UCSD-AML1 (cell line): ENCODE data around the gene FOXP1.
"Not testable (repeated sequence)": the region's sequence is repeated elsewhere in the genome, so short reads cannot be mapped to it uniquely, and the experiment has no call there.

Experiments used
- DNase-seq: peaks from one replicate; lab custom pipeline; 2025; ENCODE audit not compliant: unreplicated experiment; lab: John Stamatoyannopoulos, UW

The FOXP1 gene

DNA sequence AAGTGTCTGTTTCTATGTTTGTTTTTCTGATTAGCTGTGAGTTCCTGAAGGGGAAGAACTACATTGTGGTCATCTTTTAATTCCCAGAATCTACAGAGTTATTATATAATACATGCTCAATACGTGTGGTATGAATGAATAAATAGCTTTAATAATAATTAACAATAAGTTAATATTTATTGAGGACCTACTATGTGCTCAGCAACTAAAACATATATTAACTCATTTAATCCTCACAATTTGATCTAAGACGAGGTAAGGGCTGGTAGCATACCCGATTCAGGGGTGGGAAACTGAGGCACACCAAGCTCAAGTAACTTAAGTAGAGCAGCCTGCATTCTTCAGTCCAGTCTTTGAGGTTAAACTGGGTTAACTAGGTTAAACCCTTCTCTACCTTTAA, 553.8 kb downstream of the FOXP1 start:
- no peak for DNase-seq

DNA sequence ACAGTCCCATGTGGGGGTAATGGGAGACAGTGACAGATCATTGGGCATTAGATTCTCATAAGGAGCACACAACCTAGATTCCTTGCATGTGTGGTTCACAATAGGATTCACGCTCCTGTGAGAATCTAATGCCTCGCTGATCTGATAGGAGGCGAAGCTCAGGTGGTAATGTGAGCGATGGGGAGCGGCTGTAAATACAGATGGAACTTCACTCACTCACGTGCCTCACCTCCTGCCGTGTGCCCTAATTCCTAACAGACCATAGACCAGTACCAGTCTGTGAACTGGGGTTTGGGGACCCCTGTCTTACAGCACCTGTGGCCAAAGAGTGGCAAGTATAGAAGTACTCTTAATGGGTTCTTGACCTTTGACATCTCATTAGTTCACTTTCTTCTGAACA, 554.7 kb downstream of the FOXP1 start:
- DNase-seq, result no peak

DNA sequence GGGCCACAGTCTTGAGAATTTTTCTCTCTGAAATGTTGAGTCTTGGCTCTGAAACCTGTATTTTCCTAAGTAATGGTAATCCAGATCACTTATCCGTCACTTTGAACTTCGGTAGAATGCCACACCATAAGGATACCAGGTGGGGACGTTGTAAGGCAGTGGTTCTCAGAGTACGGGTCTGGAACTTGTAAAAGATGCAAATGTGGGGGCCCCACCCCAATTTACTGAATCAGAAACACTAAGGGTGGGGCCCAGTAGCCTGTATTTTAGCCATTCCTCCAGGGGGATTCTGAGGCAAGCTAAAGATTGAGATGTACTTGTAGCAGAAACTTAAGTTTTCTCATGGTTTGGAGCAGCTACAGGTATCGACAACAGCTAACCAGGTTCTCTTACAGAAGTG, 555.3 kb downstream of the FOXP1 start:
- no peak for DNase-seq

DNA sequence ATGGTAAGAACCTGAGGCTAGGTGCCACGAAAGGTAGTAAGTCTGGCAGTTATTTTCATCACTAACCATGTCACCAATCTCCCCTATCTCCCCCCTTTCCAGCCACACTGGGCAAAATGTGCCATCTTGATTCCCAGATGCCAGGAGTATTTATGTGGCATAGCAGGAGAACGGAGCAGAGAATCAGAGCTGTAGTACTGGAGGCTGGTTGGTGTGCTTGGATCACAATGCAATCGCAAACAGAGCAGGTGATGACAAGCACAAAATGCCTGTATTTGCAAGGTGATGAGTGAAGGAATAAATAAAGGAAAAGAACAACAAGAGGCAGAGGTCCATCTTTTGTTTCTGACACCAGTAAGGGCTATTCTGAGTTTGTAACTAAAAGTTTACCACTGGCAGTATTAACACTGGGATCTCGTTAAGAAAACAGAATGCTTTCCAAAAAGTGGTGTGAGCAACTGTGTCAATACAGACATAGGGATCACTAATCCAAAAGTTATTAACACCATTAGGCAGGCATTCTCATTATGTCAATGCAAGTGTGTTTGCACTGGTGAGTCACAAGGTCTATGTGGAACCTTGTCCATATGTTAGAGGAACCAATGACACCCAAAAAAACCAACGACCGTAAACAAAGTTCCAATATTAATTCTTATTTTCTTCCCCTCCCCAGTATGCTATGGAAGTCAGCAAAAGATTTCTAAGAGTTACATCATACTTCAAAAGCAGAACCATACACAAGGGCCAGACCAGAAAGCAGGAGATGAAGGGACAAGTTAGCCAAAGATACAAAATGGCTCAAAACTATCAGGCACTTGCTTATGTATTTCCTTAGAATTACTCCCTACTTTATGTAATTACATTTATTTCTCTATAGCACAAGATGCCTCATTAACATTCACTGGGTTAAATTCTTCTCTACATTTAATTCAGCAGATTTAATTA, 556.6 kb downstream of the FOXP1 start:
- DNase-seq, result no peak

DNA sequence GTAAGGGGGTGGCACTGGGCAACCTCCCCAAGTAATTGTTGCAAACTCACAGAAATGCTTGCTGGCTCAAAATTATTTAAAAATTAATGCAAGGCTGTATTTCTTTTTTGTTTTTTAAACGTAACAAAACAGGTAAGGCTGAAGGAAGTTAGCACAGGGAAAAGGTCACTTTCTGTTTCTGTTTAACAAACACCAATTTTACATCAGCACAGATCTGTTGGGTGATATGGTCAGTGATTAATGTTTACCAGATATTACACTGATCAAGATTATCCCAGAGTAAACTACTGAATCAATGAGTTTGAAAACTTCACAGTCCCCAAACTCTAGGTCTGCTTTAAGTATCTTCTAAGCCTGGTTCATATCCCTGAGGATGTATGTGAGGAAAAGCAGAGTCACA, 558.0 kb downstream of the FOXP1 start:
- DNase-seq, result no peak

DNA sequence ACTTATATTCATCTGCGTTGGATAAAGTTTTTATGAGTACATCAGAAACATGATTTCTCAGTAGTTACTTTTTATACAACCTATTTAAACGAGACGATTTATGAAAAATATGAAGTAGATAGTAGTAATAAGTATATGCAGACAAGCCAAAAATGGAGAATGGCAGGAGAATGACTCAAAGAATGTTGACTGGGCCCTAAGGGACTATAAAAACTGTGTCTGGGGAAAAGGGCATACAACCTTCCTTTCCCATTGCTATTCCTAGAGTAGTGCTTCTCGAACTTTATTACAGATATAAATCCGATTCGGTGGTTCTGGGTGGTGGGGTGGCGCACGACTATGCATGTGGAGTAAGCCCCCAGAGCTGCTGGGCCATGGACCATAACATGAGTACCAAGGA, 558.5 kb downstream of the FOXP1 start:
- DNase-seq, result no peak

DNA sequence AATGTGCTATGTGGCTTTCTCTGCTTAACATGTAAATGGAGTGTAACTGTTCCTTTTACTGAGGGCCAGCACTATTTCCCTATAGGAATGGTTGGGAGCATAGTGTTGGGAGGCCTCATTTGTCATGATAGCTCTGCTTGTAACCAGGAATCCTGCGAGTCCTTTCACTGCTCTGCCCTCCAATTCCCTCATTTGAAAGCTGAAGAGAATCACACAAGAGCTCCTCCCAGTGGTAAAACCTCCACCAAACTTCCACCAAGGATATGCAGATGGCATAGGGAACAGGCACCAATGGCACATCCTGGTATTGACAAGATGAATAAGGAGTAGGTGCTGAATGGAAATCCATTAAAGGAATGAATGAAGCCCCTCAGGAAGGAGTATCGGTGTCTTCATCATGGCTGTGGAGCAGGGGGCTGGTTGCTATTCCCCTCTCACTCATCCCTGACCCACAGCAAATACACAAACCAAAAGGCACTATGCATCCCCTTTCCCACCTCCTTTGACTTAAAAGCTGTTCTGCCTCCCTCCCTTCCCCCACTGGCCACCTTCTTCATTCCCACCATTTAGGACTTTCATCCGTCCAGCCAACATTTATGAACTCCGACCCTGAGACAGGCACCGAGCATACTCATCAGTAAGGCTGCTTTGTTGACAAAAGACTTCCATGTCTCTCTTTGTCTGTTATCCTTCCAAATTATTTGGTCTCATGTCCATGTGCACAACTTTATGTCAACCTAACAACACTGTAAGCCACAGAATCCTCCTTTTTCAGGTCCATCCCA, 560.8 kb downstream of the FOXP1 start:
- no peak for DNase-seq

DNA sequence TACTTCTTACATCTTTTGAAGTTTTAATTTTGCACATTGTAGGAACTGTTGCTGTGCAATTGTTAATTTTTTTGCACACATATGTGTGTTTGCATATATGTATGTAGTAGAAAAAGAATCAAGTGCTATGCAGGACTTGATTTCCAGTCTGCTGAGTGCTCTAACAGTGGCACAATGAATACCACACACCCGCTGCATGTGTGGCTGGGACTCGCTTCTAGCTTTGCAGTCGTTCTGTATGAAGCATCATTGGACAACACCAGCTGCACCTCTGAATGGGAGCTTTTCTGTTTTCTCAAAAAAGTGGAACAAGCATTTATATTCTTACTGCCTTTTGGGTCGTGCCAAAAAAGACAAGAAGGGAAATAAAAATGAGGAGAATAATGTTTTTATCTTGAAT, 564.7 kb downstream of the FOXP1 start:
- no peak for DNase-seq

DNA sequence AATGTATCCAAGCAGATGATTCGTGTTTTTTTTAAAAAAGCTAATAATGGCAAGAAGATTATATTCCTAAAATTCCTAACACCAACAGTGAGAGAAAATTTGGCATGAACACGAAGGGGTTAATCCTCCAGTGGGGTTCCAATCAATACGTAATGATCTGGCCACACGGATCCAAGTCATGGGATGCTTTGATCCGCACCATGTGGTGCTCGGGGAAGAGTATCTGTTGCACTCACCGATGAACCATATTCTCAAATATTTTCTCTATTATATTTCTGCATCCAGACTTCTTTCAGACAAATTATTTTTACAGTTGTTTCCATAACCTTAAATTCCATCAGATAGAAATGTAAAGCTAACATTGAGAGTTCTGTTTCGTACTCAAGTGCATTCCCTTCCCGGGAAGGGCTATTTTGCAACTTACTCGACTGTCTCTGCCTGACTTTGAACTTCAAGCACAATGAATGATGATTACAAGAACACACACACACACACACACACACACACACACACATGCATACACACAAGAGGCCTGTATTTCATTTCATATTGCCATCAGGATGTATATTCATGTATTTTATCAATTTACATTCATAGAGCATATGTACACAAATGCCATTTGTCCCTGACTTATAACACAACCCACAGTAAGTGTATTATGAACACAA, 567.2 kb downstream of the FOXP1 start:
- no peak for DNase-seq

DNA sequence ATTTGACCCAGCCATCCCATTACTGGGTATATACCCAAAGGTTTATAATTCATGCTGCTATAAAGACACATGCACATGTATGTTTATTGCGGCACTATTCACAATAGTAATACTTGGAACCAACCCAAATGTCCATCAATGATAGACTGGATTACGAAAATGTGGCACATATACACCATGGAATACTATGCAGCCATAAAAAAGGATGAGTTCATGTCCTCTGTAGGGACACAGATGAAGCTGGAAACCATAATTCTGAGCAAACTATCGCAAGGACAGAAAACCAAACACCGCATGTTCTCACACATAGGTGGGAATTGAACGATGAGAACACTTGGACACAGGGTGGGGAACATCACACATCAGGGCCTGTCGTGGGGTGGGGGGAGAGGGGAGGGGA, 568.9 kb downstream of the FOXP1 start:
- DNase-seq, result not testable (repeated sequence)

DNA sequence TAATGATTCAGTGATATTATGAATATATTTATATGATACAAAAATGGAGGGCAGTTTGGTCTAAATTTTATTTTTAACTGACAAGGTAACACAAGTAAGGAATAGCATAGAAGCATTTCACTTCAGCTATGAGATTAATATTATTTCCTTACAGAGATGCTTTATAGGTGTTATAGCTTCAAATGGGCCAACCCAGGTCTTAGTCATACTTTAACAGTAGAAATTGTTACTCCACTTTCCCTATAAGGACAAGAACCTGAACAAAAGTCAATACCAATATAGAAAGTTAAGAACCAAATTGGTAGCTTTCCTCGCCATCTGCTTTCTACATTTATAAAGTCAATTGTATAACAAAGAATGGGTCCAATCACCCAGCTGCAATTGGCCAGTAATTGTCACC, 570.6 kb downstream of the FOXP1 start:
- DNase-seq, result no peak

DNA sequence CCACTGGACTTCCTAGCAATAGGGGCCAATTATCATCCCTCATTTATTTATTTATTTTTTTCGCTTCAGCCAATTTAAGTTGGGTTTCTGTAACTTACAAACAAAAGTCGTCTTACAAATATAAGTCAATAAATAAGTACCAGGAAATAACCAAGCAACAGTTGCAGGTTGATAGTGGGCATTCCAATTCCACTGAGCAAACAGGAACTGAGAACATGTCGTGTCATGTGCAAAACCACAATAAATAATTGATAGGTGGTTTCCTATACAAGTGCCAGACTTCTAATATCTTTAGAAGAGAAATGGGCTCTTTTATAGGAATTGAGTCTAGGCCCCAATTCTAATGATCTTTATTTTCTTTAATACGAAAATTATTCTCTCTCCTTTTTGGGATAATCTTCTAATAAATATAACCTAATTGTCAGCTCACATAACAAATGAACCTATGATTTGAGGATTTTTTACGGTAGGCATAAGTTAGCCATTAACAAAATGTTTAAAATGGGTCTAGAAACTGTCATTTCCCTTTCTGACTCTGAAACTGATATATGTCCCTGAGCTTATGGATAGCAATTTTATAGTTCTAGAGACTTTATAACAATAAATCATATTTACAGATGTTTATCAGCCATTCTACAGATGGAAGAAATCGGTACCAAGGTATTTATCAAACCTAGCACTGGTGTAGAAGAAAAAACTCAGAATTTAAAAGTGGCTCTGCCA, 571.8 kb downstream of the FOXP1 start:
- no peak for DNase-seq

DNA sequence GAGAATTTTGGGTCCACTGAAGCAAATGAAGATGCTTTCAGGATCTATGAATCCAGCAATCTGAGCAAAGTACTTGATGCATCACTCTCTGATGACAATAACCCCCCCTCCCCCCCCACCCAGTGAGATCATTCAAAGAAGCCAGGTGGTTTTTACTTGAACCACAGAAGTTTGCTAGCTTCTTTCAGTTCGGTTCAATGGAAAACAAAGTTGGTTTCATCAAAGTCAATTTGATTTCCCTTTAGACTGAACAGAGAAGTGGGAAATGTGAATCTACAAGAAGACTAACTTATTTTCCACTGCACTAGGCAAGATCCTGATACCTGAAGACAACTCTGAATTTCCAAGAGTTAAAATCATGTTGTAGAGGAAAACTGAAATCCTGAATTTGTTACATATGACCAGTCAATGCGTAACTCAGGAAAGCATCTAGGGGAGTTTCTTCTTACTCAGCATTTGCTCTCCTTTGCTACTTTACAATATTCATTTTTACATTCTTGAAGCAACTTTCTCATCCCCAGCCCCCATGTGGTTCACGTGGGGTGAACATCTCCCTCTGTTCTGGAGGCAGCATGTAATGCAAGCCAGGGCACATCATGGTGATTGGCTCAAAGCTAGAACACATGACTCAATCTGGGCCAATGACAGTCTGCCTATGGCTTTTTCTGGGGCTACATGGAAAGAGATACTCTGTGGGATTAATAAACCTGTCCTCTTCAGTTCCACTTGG, 572.6 kb downstream of the FOXP1 start:
- peak; percentile 12 for DNase-seq

DNA sequence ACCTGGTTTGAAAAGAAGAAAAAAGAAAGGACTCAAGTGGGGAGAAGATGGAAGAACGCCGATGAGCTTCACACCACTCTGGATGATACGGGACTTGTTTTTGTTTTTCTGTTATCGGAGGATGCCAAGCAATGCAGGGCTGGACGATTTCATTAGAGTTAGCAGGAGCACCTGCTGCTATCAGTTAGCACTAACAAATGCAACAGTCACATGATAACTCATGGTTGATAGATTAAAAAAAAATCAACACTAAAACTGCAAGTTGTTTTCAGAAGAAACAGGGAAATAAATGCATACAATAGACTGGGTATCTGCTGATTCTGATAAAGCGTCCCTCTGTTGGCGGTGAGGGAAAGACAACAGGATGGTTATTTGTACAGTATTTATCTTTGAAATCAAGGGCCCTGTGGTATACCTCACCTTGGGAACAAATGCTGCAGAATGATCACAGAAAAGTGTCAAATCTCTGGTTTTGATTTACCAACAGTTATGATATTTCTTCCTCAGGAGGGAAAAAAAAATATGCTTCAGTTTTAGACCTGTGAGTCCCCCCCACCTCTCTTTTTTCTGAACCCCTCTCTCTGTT, 575.1 kb downstream of the FOXP1 start:
- no peak for DNase-seq

DNA sequence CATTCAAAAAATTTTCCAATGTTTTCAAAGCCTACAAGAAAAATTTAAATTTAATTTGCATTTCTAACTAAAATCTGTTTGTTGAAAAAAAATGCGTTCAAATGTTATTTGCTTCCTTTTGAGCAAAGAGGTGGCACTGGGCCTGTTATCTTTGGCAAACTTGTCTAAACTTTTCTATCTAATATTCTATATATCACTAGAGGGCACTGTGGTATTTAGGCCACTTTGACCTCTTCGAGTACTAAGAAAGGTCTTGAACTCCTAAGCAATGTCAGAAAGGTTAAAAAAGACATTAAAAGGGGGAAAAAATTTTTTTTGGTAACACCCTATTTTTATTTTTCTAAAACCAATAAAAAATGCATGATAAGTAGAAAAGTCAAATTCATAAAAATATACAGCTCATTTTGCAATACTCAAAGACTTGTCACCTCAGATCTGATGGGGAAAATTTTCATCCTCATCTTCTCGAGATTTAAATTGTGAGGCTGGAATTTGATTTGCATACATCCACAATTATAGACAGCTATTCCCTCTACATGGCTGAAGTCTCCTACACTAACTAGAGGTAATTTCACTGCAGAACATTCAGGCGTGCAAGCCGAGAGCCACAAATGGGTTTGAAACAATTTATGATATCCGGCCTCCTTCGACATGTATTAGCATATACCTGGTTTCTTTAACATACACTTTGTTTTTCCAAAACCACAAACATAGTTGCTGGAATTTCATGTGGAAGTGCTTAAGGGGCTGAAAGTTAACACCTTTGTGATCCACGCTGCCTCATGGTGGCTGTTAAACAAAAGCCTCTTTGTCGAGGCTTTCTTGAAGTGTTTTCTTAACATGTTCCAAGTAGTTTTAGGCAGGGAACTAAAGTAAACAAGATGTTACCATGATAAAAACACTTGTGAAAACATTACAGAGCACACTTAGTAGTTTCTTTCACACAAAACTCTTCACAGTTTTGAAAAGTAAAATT, 576.4 kb downstream of the FOXP1 start:
- no peak for DNase-seq

DNA sequence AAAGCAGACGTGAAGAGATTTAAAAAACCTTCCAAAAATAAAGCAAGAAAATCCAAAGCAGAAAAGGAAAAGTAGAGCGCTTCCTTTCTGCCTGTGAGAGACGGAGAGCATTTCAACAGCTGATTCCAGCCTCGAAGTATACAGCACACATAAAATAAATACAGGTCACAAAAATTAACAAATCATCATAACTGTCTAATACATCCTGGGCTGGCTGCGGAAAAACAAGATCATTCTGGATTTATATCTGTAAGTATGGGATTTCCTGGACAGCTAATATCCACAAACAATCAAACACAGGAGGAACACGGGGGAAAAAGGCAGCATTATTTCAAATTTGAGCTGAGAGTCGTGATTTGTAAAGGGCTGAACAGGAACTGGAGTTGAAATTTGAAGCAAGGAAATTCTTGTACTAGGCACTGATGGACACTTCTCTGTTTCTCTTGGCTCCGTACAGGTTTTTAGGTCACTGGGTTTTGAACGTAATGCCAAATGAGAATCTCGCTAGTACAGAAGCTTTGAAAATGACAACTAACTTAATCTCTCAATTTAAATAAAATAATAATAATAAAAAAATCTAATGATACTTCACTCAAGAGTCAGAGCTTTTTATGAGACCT, 577.7 kb downstream of the FOXP1 start:
- DNase-seq, result no peak

DNA sequence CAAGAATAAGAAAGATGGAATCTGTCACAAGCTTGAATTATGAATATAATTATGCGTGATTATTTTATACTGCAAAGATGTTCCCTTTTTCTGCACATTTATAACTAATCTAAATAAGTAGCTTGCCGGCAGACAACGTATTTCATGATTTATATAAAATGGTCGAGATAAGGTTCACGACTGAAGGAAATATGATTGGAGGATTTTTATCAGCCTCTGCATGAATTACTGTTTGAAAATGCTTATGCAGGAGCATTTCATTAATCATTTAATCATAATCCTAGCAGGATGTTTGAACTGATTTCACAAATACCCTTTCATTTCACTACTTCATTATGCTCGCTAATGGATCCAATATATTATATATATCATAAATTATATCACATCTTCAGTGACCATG, 580.0 kb downstream of the FOXP1 start:
- DNase-seq, result no peak

DNA sequence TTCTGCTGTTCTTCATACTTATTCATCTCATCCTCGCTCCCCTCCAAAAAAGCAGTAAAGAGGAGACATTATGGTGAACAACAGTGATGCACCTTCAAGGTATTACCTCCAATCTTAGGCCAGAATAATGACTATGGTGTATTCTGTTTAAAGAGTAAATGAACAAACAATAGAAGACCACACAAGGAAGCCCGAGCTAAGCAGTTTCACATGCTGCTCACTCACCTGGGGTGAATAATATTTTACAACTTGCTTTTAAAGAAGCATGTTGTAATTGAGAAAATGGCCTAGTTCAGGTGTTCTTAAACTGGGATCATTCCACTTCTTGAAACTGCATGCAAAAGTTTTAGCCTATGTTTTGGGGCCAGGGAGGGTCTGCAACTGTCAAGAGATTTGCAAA, 581.2 kb downstream of the FOXP1 start:
- no peak for DNase-seq
